Neutrophil (primary cell): Measurements from ENCODE around the gene MYL3.

Experiments used
- H3K27ac ChIP-seq: fragments of 200-600 bp; sonication (generic); 2 replicates; pipeline ENCODE4 v1.5.1; 2016; ENCODE audit warnings: mild to moderate bottlenecking, moderate library complexity
- H3K27me3 ChIP-seq: fragments of 200-600 bp; sonication (generic); 2 replicates; pipeline ENCODE4 v1.6.0; 2016; ENCODE audit warnings: mild to moderate bottlenecking
- H3K36me3 ChIP-seq: fragments of 200-600 bp; sonication (generic); 2 replicates; pipeline ENCODE4 v1.5.1; 2017
- H3K4me1 ChIP-seq, 2 experiments: fragments of 200-600 bp in 1 of 2; sonication (generic) in 1 of 2; 1 replicate in 1 of 2; 2 replicates in 1 of 2; pipeline versions ENCODE4 v1.5.1 to v1.6.1; 2013 to 2016; ENCODE audit warnings: low read depth in 1 of 2, low read length in 1 of 2, mild to moderate bottlenecking in 1 of 2, moderate library complexity in 1 of 2; ENCODE audit not compliant: control insufficient read depth in 1 of 2, insufficient read depth in 1 of 2
- H3K4me3 ChIP-seq, 2 experiments: fragments of 200-600 bp in 1 of 2; sonication (generic) in 1 of 2; 1 replicate in 1 of 2; 2 replicates in 1 of 2; pipeline ENCODE4 v1.5.1; 2013 to 2016; ENCODE audit warnings: low read depth in 1 of 2, low read length in 1 of 2, mild to moderate bottlenecking in 1 of 2, moderate library complexity in 1 of 2
- H3K9me3 ChIP-seq: fragments of 200-600 bp; sonication (generic); 2 replicates; pipeline ENCODE4 v1.5.1; 2016
- CTCF ChIP-seq: fragments of 200-600 bp; sonication (generic); IDR thresholded peaks from 2 replicates; pipeline ENCODE4 v1.5.1; 2016; ENCODE audit warnings: antibody characterized with exemption

The MYL3 gene

DNA sequence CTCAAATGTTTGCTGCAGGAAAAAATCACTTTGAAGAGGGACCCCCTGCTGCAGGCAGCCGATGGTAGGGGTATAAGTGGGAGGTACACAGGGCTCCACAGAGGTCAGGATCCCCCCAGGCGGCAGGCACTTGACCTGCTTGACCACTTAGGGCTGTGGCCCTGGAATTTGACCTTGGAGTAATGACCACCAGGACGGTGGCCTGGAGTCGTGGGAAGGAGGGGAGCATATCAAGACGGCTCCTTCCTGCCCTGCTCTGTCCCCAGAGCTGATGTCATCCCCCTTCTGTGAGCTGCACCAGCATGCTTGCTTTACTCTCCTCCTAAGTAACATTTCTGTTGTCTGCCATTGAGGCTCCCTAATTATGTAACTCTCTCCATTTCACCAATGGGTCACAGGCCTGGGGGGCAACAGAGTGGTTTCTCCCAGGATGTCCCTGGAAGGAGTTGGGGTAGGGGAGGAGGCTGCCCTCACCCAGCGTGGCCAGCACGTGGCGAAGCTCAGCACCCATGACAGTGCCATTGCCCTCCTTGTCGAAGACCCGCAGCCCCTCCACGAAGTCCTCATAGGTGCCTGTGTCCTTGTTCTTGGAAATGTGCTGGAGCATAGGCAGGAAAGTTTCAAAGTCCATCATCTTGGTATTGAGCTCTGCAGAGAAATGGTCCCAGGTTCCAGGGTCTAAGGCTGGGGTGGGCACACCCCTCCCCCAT, 4.1 kb downstream of the MYL3 start:
- Histone ChIP-seq H3K27me3 (no peaks in the 10 kb centered on the region), H3K9me3 (no peaks in the 10 kb centered on the region), H3K4me1 (no peaks in the 10 kb centered on the region), H3K4me3 (no peak overlapping the region), H3K27ac (no peak overlapping the region), H3K36me3 (no peaks in the 10 kb centered on the region)
- TF ChIP-seq CTCF: no peak

GRCh38 chr3:46858456-46858855, 4.8 kb downstream of the MYL3 start:
- Histone ChIP-seq H3K4me3 (no peak overlapping the region), H3K4me1 (no peaks in the 10 kb centered on the region), H3K27me3 (no peaks in the 10 kb centered on the region), H3K36me3 (no peaks in the 10 kb centered on the region), H3K9me3 (no peaks in the 10 kb centered on the region), H3K27ac (no peak overlapping the region)
- TF ChIP-seq CTCF: no peak

DNA sequence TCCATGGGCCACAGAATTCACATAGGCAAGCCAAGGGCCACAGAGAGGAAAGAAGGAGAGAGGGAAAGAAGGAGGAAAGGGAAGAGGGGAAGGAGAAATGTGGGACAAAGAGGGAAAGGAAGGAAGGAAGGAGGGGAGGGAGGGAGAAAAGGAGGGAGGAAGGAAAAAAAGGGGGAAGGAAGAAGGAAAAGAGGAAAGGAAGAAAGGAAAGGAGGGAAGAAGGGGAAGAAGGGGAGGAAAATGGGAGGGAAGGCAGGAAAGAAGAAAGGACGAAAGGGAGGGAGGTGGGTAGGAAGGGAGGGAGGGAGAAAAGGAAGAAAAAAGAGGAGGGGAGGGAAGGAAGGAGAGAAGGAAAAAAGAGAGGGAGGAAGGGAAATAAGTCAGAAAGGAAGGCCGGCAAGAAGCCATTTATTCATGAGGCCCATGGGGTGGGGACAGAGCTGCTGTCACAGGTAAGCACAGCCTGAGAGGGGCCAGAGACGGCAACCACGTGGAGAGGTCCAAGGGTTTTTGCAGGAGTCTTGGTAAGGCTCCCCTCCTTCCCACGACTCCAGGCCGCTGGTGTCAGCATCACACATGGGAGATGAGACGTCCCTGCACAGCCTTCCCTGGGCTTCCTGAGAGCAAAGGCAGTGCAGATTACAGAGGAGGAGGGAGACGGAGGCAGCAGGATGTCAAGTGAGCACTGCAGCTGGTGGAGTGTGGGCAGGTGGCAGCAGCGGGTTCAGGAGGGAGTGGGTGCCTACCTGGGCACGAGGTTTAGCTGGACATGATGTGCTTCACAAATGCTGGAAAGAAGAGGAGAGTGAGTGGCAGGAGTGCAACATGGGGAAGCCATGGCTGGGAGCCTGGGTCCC, 5.5 kb downstream of the MYL3 start:
- Histone ChIP-seq H3K4me3 (no peak overlapping the region), H3K4me1 (no peaks in the 10 kb centered on the region), H3K27me3 (no peaks in the 10 kb centered on the region), H3K36me3 (no peaks in the 10 kb centered on the region), H3K27ac (no peak overlapping the region), H3K9me3 (no peaks in the 10 kb centered on the region)
- no peak for TF ChIP-seq CTCF

DNA sequence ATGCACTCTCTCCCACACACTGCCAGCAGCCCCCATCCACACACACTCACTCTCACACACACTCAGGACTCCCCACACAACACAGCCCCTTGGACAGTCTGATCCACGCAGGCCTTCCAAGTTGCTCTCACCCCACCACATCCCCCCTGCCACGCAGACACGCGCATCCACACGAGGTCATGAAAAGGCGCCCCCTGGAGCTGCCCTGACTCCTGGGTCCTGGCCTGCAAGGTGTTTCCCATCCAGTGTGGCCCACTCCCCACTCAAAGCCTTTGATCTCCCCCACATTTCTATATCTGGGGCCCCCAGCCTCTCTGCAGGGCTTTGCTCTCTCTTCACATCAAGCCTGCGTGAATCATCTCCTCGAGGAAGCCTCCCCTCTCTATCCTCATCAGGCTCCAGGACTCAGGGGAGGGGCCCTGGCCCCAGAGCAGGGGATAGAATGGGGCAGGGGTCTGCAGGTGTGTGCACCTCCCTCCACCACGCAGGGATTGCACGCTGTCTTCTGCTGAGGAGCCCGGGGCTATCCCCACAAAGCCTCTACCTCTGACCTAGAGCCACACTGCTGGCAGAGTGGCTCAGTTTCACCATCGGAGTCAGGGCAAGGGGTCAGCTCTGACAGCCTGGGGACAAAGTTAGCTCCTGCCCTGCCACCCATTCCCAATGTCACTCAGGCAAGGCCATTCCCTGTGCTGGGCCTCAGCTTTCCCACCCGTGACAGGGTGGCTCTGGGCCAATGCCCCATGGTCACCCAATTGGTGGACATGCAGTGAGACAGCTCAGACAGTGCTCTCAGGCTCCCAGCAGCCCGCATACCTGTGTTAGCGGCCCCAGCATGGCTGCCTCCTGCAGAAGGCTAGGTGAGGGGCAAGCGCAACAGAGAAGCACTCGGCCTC, 6.4 kb downstream of the MYL3 start:
- no peak for TF ChIP-seq CTCF
- no peak overlapping the region for H3K27ac ChIP-seq
- H3K4me3 ChIP-seq: no peak overlapping the region
- H3K4me1 ChIP-seq: no peaks in the 10 kb centered on the region
- no peaks in the 10 kb centered on the region for H3K27me3 ChIP-seq
- no peaks in the 10 kb centered on the region for H3K36me3 ChIP-seq
- no peaks in the 10 kb centered on the region for H3K9me3 ChIP-seq

- no peak overlapping the region for H3K27ac ChIP-seq
- no peaks in the 10 kb centered on the region for H3K27me3 ChIP-seq
- no peaks in the 10 kb centered on the region for H3K36me3 ChIP-seq
- no peak overlapping the region for H3K4me3 ChIP-seq
- TF ChIP-seq CTCF: no peak
- no peaks in the 10 kb centered on the region for H3K4me1 ChIP-seq
- no peaks in the 10 kb centered on the region for H3K9me3 ChIP-seq
Measured at GRCh38 chr3:46854555-46854991, 8.7 kb downstream of the MYL3 start.
